ENCODE data around the gene MAP2K4.

The MAP2K4 gene

DNA sequence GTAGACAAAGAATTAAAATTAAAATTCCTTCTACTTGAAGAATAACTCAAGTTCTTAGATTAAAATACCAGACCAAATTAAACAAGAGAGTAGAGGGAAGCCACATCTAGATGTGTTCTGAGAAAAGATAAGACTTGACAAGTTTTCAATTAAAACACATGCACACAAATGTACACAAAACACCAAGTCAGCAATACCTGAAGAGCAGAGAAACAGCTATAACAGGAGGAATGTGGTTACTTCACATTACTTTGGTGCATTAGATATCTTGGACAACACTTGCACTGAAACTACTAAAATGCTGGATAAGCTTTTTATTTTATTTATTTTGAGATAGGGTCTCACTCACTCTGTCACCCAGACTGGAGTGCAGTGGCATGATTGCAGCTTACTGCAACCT lies 113.9 kb downstream of the MAP2K4 start:
- TF ChIP-seq POLR2AphosphoS5 (IDR thresholded peaks at IDR 0.05; ENCODE audit: low read depth, low read length) (no peak), FOXP2 (optimal IDR thresholded peaks at IDR 0.05; ENCODE audit: borderline replicate concordance, extremely low read depth, extremely low read length, insufficient read depth) (no peak), SIN3A (IDR thresholded peaks at IDR 0.05; ENCODE audit: borderline replicate concordance, insufficient read depth, low read length) (no peak), TAF1 (IDR thresholded peaks at IDR 0.05; ENCODE audit: borderline replicate concordance, insufficient read depth, low read length) (no peak)
- TF ChIP-seq, protein P1, sequence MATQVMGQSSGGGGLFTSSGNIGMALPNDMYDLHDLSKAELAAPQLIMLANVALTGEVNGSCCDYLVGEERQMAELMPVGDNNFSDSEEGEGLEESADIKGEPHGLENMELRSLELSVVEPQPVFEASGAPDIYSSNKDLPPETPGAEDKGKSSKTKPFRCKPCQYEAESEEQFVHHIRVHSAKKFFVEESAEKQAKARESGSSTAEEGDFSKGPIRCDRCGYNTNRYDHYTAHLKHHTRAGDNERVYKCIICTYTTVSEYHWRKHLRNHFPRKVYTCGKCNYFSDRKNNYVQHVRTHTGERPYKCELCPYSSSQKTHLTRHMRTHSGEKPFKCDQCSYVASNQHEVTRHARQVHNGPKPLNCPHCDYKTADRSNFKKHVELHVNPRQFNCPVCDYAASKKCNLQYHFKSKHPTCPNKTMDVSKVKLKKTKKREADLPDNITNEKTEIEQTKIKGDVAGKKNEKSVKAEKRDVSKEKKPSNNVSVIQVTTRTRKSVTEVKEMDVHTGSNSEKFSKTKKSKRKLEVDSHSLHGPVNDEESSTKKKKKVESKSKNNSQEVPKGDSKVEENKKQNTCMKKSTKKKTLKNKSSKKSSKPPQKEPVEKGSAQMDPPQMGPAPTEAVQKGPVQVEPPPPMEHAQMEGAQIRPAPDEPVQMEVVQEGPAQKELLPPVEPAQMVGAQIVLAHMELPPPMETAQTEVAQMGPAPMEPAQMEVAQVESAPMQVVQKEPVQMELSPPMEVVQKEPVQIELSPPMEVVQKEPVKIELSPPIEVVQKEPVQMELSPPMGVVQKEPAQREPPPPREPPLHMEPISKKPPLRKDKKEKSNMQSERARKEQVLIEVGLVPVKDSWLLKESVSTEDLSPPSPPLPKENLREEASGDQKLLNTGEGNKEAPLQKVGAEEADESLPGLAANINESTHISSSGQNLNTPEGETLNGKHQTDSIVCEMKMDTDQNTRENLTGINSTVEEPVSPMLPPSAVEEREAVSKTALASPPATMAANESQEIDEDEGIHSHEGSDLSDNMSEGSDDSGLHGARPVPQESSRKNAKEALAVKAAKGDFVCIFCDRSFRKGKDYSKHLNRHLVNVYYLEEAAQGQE (IDR thresholded peaks at IDR 0.05; ENCODE audit: insufficient read depth in 1 of 2, low read depth in 2 of 2, low read length in 2 of 2): no peak

DNA sequence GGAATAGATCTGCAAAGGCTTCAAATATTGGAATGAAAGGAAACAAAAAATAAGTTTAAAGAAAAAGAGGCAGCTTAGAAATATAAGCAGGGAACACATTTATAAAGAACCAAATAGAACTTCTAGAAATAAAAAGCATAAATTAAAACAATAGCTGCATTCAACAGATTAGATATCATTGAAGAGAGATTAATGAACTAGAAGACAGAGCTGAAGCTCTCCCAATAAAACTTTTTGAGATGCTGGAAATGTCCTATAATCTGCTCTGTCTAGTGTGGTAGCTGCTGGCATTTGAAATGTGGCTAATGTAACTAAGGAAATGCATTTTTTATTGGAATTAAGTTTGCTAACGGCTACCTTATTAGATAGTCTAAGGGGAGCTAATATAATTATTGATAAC lies 115.6 kb downstream of the MAP2K4 start:
- TF ChIP-seq TAF1 (IDR thresholded peaks at IDR 0.05; ENCODE audit: borderline replicate concordance, insufficient read depth, low read length) (no peak), FOXP2 (optimal IDR thresholded peaks at IDR 0.05; ENCODE audit: borderline replicate concordance, extremely low read depth, extremely low read length, insufficient read depth) (no peak), SIN3A (IDR thresholded peaks at IDR 0.05; ENCODE audit: borderline replicate concordance, insufficient read depth, low read length) (no peak), POLR2AphosphoS5 (IDR thresholded peaks at IDR 0.05; ENCODE audit: low read depth, low read length) (no peak)
- TF ChIP-seq, protein P1 (IDR thresholded peaks at IDR 0.05; ENCODE audit: insufficient read depth in 1 of 2, low read depth in 2 of 2, low read length in 2 of 2): no peak

DNA sequence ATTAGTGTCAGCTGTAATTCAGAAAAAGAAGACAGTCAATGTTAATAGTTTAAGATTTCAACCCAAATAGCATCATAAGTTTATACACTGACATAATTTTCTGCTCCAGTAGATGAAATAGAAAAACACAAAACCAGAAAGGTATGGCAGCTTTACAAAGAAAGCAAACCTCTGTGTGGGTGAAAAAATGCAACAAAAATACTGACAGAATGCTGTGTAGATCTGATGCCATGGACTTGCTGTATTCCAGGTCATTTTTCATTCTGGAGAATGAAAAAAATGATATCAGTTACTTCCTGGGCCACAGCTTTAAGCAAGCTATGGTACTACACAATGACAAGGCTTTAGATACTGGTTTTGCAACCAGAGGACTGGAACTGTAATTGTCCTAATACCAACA lies 116.0 kb downstream of the MAP2K4 start:
- TF ChIP-seq, protein P1 (IDR thresholded peaks at IDR 0.05; ENCODE audit: insufficient read depth in 1 of 2, low read depth in 2 of 2, low read length in 2 of 2): no peak
- TF ChIP-seq SIN3A (IDR thresholded peaks at IDR 0.05; ENCODE audit: borderline replicate concordance, insufficient read depth, low read length): no peak
- TF ChIP-seq POLR2AphosphoS5 (IDR thresholded peaks at IDR 0.05; ENCODE audit: low read depth, low read length): no peak
- TF ChIP-seq TAF1 (IDR thresholded peaks at IDR 0.05; ENCODE audit: borderline replicate concordance, insufficient read depth, low read length): no peak
- no peak for TF ChIP-seq FOXP2 (optimal IDR thresholded peaks at IDR 0.05; ENCODE audit: borderline replicate concordance, extremely low read depth, extremely low read length, insufficient read depth)

DNA sequence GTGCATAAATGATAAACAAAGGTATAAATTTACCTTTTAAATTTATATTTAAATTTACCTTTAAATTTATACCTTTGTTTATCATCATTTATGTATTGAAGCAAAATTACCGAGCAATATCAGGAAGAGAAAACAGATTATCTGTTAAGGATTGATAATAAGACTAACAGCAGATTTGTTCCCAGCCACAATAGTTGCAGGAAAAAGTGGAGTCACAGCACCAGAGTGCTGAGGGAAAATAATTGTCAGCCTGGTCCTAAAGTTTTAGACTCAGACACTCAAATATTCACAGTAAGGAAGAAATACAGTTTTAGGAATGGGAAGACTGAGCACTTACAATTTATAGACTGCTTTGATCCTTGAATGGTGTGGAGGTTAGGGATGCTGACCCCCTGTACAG lies 117.2 kb downstream of the MAP2K4 start:
- TF ChIP-seq, protein P1 (IDR thresholded peaks at IDR 0.05; ENCODE audit: insufficient read depth in 1 of 2, low read depth in 2 of 2, low read length in 2 of 2): no peak
- TF ChIP-seq TAF1 (IDR thresholded peaks at IDR 0.05; ENCODE audit: borderline replicate concordance, insufficient read depth, low read length): no peak
- no peak for TF ChIP-seq POLR2AphosphoS5 (IDR thresholded peaks at IDR 0.05; ENCODE audit: low read depth, low read length)
- no peak for TF ChIP-seq SIN3A (IDR thresholded peaks at IDR 0.05; ENCODE audit: borderline replicate concordance, insufficient read depth, low read length)
- no peak for TF ChIP-seq FOXP2 (optimal IDR thresholded peaks at IDR 0.05; ENCODE audit: borderline replicate concordance, extremely low read depth, extremely low read length, insufficient read depth)

DNA sequence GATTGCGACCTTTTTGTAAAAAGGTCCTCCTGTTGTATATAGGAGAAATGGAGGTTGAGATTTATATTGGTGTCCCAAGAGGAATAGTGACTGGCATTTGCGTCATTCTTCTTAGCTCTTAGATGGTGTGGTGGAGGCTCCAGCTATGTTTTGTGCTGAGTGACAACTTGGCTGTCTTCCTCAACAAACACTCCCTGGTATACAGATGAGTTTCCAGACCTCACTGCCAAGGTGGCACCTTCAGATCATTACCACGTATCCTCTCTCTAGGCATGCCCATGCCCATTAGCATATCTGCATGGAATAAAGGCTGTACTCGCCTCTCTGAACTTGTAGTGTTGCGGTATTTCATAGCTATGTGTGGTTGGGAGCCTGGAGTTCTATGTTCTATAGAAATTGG lies 120.0 kb downstream of the MAP2K4 start:
- TF ChIP-seq FOXP2 (optimal IDR thresholded peaks at IDR 0.05; ENCODE audit: borderline replicate concordance, extremely low read depth, extremely low read length, insufficient read depth): no peak
- TF ChIP-seq SIN3A (IDR thresholded peaks at IDR 0.05; ENCODE audit: borderline replicate concordance, insufficient read depth, low read length): no peak
- TF ChIP-seq, protein P1 (IDR thresholded peaks at IDR 0.05; ENCODE audit: insufficient read depth in 1 of 2, low read depth in 2 of 2, low read length in 2 of 2): no peak
- TF ChIP-seq POLR2AphosphoS5 (IDR thresholded peaks at IDR 0.05; ENCODE audit: low read depth, low read length): no peak
- TF ChIP-seq TAF1 (IDR thresholded peaks at IDR 0.05; ENCODE audit: borderline replicate concordance, insufficient read depth, low read length): no peak
